HEK293 (cell line): ENCODE data around the gene OLIG2.

ENCODE experiments used
- CTCF ChIP-seq: fragments of 450-650 bp; formaldehyde crosslinking; IDR thresholded peaks from 2 replicates; pipeline ENCODE4 v1.5.1; 2016; ENCODE audit warnings: missing biosample characterization, missing genetic modification characterization
- HOXA7 ChIP-seq: sonication (generic); formaldehyde crosslinking; IDR thresholded peaks from 2 replicates; pipeline ENCODE4 v1.8.1; 2022; ENCODE audit warnings: missing genetic modification reagents, borderline replicate concordance
- REST ChIP-seq: fragments of 450-650 bp; formaldehyde crosslinking; IDR thresholded peaks from 2 replicates; pipeline ENCODE4 v1.5.1; 2016; ENCODE audit warnings: missing biosample characterization, missing genetic modification characterization
- SALL2 ChIP-seq: fragments of 450-650 bp; formaldehyde crosslinking; IDR thresholded peaks from 2 replicates; pipeline ENCODE4 v1.5.0; 2017; ENCODE audit warnings: missing biosample characterization, mild to moderate bottlenecking, missing genetic modification characterization, borderline replicate concordance
- TSHZ1 ChIP-seq: fragments of 450-650 bp; formaldehyde crosslinking; IDR thresholded peaks from 2 replicates; pipeline ENCODE4 v1.5.1; 2016; ENCODE audit warnings: missing biosample characterization, missing genetic modification characterization, borderline replicate concordance
- ZBTB1 ChIP-seq: fragments of 450-650 bp; formaldehyde crosslinking; IDR thresholded peaks from 2 replicates; pipeline ENCODE4 v1.5.1; 2016; ENCODE audit warnings: missing biosample characterization, missing genetic modification characterization
- ZBTB17 ChIP-seq: fragments of 450-650 bp; formaldehyde crosslinking; IDR thresholded peaks from 2 replicates; pipeline ENCODE4 v1.5.1; 2016; ENCODE audit warnings: missing biosample characterization, missing genetic modification characterization
- ZNF114 ChIP-seq: fragments of 450-650 bp; formaldehyde crosslinking; IDR thresholded peaks from 2 replicates; pipeline ENCODE4 v1.5.0; 2017; ENCODE audit warnings: missing biosample characterization, missing genetic modification characterization
- ZNF24 ChIP-seq: fragments of 450-650 bp; formaldehyde crosslinking; IDR thresholded peaks from 2 replicates; pipeline ENCODE4 v1.5.1; 2016; ENCODE audit warnings: missing biosample characterization, missing genetic modification characterization
- ZNF274 ChIP-seq, 2 experiments: fragments of 200-500 bp in 1 of 2; fragments of 450-650 bp in 1 of 2; sonication (Bioruptor generic) in 1 of 2; formaldehyde crosslinking in 1 of 2; IDR thresholded peaks; 2 replicates each; pipeline versions ENCODE4 v1.5.1 to v1.6.1; 2014 to 2016; ENCODE audit warnings: borderline replicate concordance in 1 of 2, inconsistent platforms in 1 of 2, low read length in 1 of 2, missing biosample characterization in 1 of 2, missing genetic modification characterization in 1 of 2
- ZNF423 ChIP-seq: fragments of 450-650 bp; formaldehyde crosslinking; IDR thresholded peaks from 2 replicates; pipeline ENCODE4 v1.5.1; 2016; ENCODE audit warnings: missing biosample characterization, missing genetic modification characterization
- ZNF704 ChIP-seq: fragments of 450-650 bp; formaldehyde crosslinking; IDR thresholded peaks from 2 replicates; pipeline ENCODE4 v1.5.1; 2016; ENCODE audit warnings: missing biosample characterization, missing genetic modification characterization
- ZSCAN18 ChIP-seq: fragments of 450-650 bp; formaldehyde crosslinking; IDR thresholded peaks from 2 replicates; pipeline ENCODE4 v1.5.1; 2016; ENCODE audit warnings: missing biosample characterization, missing genetic modification characterization

- TF ChIP-seq ZNF274 (IDR thresholded peaks at IDR 0.05; ENCODE audit: low read length) (no peak), ZNF274 (tag by site-specific recombination; IDR thresholded peaks at IDR 0.05; ENCODE audit: borderline replicate concordance) (no peak), ZNF423 (tag by site-specific recombination) (no peak), ZBTB17 (tag by site-specific recombination) (no peak), HOXA7 (CRISPR knock-in tag) (no peak), CTCF (tag by site-specific recombination) (no peak), ZNF24 (tag by site-specific recombination) (no peak), TSHZ1 (tag by site-specific recombination) (no peak), ZNF704 (tag by site-specific recombination) (no peak), REST (tag by site-specific recombination) (no peak), ZNF114 (tag by site-specific recombination) (no peak), ZBTB1 (tag by site-specific recombination) (no peak), ZSCAN18 (tag by site-specific recombination) (no peak), SALL2 (tag by site-specific recombination) (no peak)
Observed at GRCh38 chr21:33015756-33016155, 10.0 kb upstream of the OLIG2 start.
